Fibroblast of lung (primary cell): Measurements from ENCODE around the gene ADH1C. TPM values are rescaled to one million over a fixed set of nuclear protein-coding genes. Genes with fewer than 3 reads are reported as not detected.

Experiments used
- DNase-seq, 2 donors: peaks; one replicate each; pipeline versions ENCODE4 v3.0.0 to v3.0.0-alpha.2; 2010; ENCODE audit warnings: low read depth in 2 of 2
- H2AFZ ChIP-seq: 2 replicates; pipeline ENCODE4 v1.5.1; 2012; ENCODE audit warnings: low read length, control low read depth, inconsistent platforms
- H3K27ac ChIP-seq: 2 replicates; pipeline ENCODE4 v1.5.1; 2011; ENCODE audit warnings: low read length, control low read depth; ENCODE audit not compliant: insufficient read depth
- H3K27me3 ChIP-seq: 2 replicates; pipeline ENCODE4 v1.5.1; 2011; ENCODE audit warnings: mild to moderate bottlenecking, low read length; ENCODE audit not compliant: control insufficient read depth, insufficient read depth
- H3K36me3 ChIP-seq: 2 replicates; pipeline ENCODE4 v1.5.1; 2011; ENCODE audit warnings: low read length; ENCODE audit not compliant: control insufficient read depth, insufficient read depth
- H3K4me1 ChIP-seq: 2 replicates; pipeline ENCODE4 v1.5.1; 2011; ENCODE audit warnings: low read length; ENCODE audit not compliant: control insufficient read depth, insufficient read depth; ENCODE audit errors: extremely low read depth
- H3K4me2 ChIP-seq: 2 replicates; pipeline ENCODE4 v1.5.1; 2011; ENCODE audit warnings: low read length, control low read depth; ENCODE audit not compliant: insufficient read depth; ENCODE audit errors: extremely low read depth
- H3K4me3 ChIP-seq, 4 experiments: fragments of 200-600 bp in 1 of 4; sonication (generic) in 1 of 4; replicated peaks in 1 of 4; 2 replicates each; pipeline ENCODE4 v1.5.1; 2011 to 2016; ENCODE audit warnings: low read length in 4 of 4, low read depth in 3 of 4, mild to moderate bottlenecking in 3 of 4, control low read depth in 2 of 4, inconsistent platforms in 1 of 4, mixed read lengths in 1 of 4; ENCODE audit not compliant: insufficient read depth in 1 of 4; ENCODE audit errors: control extremely low read depth in 1 of 4
- H3K79me2 ChIP-seq: 2 replicates; pipeline ENCODE4 v1.5.1; 2012; ENCODE audit warnings: mild to moderate bottlenecking, low read length, inconsistent platforms; ENCODE audit not compliant: control insufficient read depth, insufficient read depth
- H3K9ac ChIP-seq: 2 replicates; pipeline ENCODE4 v1.5.1; 2011; ENCODE audit warnings: mild to moderate bottlenecking, low read length, control low read depth; ENCODE audit not compliant: insufficient read depth
- H3K9me3 ChIP-seq: 2 replicates; pipeline ENCODE4 v1.5.1; 2012; ENCODE audit warnings: low read depth, low read length; ENCODE audit not compliant: control insufficient read depth, insufficient read depth
- H4K20me1 ChIP-seq: 2 replicates; pipeline ENCODE4 v1.5.1; 2011; ENCODE audit warnings: low read length; ENCODE audit not compliant: control insufficient read depth, insufficient read depth; ENCODE audit errors: extremely low read depth
- EZH2 ChIP-seq: IDR thresholded peaks from 2 replicates; pipeline ENCODE4 v1.5.1; 2012; ENCODE audit warnings: low read length, control low read depth, mild to moderate bottlenecking; ENCODE audit errors: missing control alignments
- polyA plus RNA-seq, 2 donors: library from polyadenylated mRNA; depleted of rRNA in 1 of 2; stranded (reverse) in 1 of 2; unstranded in 1 of 2; fragments of >200 nt; gene quantifications; 2 replicates each; pipeline ENCODE4 v1.2.1, GENCODE V29; 2011 to 2012; ENCODE audit warnings: missing spikeins in 1 of 2
- total RNA-seq: library from RNA; depleted of rRNA; stranded (reverse); fragments of >200 nt; gene quantifications from 2 replicates; pipeline ENCODE4 v1.2.1, GENCODE V29; 2014
- TF ChIP-seq, protein P1 (sequence below), 2 donors: IDR thresholded peaks in 1 of 2; conservative IDR thresholded peaks in 1 of 2; 1 replicate in 1 of 2; 2 replicates in 1 of 2; pipeline ENCODE4 v1.5.1; 2011 to 2012; ENCODE audit warnings: low read length in 2 of 2, control low read depth in 1 of 2, inconsistent platforms in 1 of 2, low read depth in 1 of 2, mild to moderate bottlenecking in 1 of 2

ADH1C gene
- total and polyA plus RNA-seq, 2 donors (not counting 1 experiment from before 2014, with no cell fraction given): 0.83 to 1.2 TPM

DNA sequence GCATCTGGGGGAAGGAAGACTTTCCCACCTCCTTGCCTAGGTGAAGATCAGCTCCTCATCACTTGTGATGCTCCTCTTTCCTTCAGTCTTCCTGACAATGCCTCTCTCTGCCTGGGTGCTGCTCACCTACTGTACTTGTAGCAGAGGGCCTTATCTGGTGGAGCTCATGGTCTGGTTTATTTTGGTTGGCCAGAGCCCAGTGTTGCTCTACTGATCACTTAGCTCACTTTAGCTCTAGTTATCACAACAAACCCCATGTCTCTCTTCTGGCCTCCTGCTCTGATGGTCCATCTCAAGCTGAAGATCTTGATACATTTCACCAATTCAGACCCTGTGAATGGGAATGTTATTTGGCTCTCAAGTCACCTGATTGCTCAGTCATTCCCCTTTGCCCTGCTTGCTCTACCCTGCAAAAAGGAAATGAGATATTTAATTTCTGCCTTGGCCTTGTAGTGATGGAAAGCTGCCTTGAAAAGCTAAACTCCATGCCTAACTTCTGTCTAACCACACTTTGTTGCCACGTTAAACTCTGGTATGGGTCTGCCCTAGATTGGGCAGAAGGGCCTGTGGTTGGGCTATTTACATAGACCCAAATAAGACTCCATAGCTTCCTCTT, 30.3 kb upstream of the ADH1C start:
- no peak overlapping the region for H2AFZ ChIP-seq
- H3K27me3 ChIP-seq: no peaks in the 10 kb centered on the region
- no peak overlapping the region for H3K9ac ChIP-seq
- TF ChIP-seq, protein P1, sequence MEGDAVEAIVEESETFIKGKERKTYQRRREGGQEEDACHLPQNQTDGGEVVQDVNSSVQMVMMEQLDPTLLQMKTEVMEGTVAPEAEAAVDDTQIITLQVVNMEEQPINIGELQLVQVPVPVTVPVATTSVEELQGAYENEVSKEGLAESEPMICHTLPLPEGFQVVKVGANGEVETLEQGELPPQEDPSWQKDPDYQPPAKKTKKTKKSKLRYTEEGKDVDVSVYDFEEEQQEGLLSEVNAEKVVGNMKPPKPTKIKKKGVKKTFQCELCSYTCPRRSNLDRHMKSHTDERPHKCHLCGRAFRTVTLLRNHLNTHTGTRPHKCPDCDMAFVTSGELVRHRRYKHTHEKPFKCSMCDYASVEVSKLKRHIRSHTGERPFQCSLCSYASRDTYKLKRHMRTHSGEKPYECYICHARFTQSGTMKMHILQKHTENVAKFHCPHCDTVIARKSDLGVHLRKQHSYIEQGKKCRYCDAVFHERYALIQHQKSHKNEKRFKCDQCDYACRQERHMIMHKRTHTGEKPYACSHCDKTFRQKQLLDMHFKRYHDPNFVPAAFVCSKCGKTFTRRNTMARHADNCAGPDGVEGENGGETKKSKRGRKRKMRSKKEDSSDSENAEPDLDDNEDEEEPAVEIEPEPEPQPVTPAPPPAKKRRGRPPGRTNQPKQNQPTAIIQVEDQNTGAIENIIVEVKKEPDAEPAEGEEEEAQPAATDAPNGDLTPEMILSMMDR (conservative IDR thresholded peaks at IDR 0.05 in 1 of 2, IDR thresholded peaks at IDR 0.05 in 1 of 2; ENCODE audit: low read depth in 1 of 2, low read length in 2 of 2): no peak
- TF ChIP-seq EZH2: no peak
- no peaks in the 10 kb centered on the region for H3K79me2 ChIP-seq
- H3K9me3 ChIP-seq: no peaks in the 10 kb centered on the region
- peak overlapping the region; percentile 94 for H3K27ac ChIP-seq
- no peaks in the 10 kb centered on the region for H4K20me1 ChIP-seq
- peaks cover 14% of the 10 kb centered on the region for H3K4me1 ChIP-seq
- DNase-seq: peak; percentile 16 to 27
- no peak overlapping the region for H3K4me2 ChIP-seq
- no peak overlapping the region for H3K4me3 ChIP-seq
- no peaks in the 10 kb centered on the region for H3K36me3 ChIP-seq

DNA sequence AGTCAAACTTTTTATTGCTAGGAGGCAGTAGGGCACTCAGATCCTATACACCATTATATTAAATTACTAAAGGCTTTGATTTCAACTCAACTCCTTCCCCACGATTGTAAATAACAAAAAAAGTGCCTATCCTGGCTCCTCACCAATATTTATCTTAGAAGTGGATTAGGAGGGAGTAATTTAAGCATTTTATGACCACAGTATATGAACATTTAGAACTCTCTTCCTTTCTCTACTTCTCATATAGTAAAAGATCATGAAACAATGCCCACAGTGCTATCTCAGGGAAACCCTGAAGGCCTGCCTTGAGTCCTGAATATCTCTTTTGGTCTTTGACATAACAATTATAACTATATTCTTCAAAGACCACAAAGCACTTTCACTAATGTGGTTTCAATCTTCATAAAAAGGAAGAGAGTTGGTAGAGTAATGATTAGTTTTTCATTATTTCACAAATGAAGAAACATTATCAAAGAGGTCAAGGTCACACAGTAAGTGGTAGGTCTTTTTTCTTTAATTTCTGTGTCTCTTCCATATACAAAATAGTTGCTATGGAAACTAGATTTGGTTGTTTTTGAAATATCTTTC, 29.1 kb upstream of the ADH1C start:
- Histone ChIP-seq H3K9ac (no peak overlapping the region), H3K36me3 (no peaks in the 10 kb centered on the region), H3K9me3 (no peaks in the 10 kb centered on the region), H3K4me2 (no peak overlapping the region), H3K27me3 (no peaks in the 10 kb centered on the region), H3K79me2 (no peaks in the 10 kb centered on the region), H2AFZ (no peak overlapping the region), H4K20me1 (no peaks in the 10 kb centered on the region), H3K4me3 (no peak overlapping the region), H3K27ac (no peak overlapping the region), H3K4me1 (peaks cover 14% of the 10 kb centered on the region)
- TF ChIP-seq EZH2: no peak
- TF ChIP-seq, protein P1 (conservative IDR thresholded peaks at IDR 0.05 in 1 of 2, IDR thresholded peaks at IDR 0.05 in 1 of 2; ENCODE audit: low read depth in 1 of 2, low read length in 2 of 2): no peak
- DNase-seq: no peak

DNA sequence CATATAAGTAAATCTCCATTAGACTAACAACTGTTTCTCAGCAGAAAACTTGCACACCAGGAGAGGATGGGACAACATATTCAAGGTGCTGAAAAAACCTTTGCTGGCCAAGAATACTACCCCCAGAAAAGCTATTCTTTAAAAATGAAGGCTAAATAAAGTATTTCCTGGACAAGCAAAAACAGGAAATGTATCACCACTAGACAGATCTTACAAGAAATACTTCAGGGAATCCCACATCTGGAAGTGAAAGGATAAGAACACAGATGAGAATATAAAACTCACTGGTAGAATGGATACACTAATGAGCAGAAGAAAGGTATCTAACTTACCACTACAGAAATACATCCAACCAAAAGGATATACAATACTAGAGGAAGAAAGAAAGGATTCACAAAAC, 27.0 kb upstream of the ADH1C start:
- Histone ChIP-seq H3K27ac (no peak overlapping the region), H3K27me3 (no peaks in the 10 kb centered on the region), H3K9ac (no peak overlapping the region), H4K20me1 (no peaks in the 10 kb centered on the region), H2AFZ (no peak overlapping the region), H3K4me1 (peaks cover 12% of the 10 kb centered on the region), H3K4me2 (no peak overlapping the region), H3K36me3 (no peaks in the 10 kb centered on the region), H3K4me3 (no peak overlapping the region), H3K9me3 (no peaks in the 10 kb centered on the region), H3K79me2 (no peaks in the 10 kb centered on the region)
- DNase-seq: no peak
- TF ChIP-seq, protein P1 (conservative IDR thresholded peaks at IDR 0.05 in 1 of 2, IDR thresholded peaks at IDR 0.05 in 1 of 2; ENCODE audit: low read depth in 1 of 2, low read length in 2 of 2): no peak
- no peak for TF ChIP-seq EZH2
